Fibroblast of the aortic adventitia (primary cell): Measurements from ENCODE around the gene FARP2. TPM values are rescaled to one million over a fixed set of nuclear protein-coding genes. Genes with fewer than 3 reads are reported as not detected.
"Not testable (repeated sequence)": the region's sequence is repeated elsewhere in the genome, so short reads cannot be mapped to it uniquely, and the experiment has no call there.

Experiments used
- DNase-seq: peaks from one replicate; pipeline ENCODE4 v3.0.0-alpha.2; 2010; ENCODE audit warnings: low read depth
- H3K4me3 ChIP-seq: 2 replicates; pipeline ENCODE4 v1.5.1; 2011; ENCODE audit warnings: low read depth, mild to moderate bottlenecking, control low read depth, low read length, moderate library complexity
- CTCF ChIP-seq: IDR thresholded peaks from 2 replicates; pipeline ENCODE4 v1.5.1; 2011; ENCODE audit warnings: mild to moderate bottlenecking, low read length, control low read depth, inconsistent platforms; ENCODE audit not compliant: insufficient read depth
- total RNA-seq: library from RNA; depleted of rRNA; stranded (reverse); fragments of >200 nt; gene quantifications from 2 replicates; pipeline ENCODE4 v1.2.3, GENCODE V29; 2012; ENCODE audit warnings: low replicate concordance

The FARP2 gene
- total RNA-seq, 1 donor: 41.0 TPM

DNA sequence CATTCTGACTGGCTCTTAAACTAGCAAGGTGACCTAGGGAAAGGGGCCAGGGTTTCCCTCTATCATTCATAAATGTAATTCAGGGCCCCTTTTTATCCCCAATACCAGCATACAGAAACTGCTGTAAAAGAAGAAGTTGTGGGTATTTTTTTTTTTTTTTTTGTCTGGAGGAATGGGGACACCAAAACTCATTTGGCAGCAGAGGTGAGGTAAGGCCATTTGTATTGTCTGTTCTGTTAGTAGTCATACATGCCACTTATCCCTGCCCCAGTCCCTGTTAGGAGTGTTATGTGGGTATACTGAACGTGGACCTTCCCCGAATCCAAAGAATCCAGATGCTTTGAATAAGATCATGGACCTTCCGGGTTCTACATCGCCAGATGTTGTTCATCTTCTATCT is 38.7 kb upstream of the FARP2 start:
- no peak for TF ChIP-seq CTCF
- DNase-seq: no peak
- peak overlapping the region; percentile 91 for H3K4me3 ChIP-seq

DNA sequence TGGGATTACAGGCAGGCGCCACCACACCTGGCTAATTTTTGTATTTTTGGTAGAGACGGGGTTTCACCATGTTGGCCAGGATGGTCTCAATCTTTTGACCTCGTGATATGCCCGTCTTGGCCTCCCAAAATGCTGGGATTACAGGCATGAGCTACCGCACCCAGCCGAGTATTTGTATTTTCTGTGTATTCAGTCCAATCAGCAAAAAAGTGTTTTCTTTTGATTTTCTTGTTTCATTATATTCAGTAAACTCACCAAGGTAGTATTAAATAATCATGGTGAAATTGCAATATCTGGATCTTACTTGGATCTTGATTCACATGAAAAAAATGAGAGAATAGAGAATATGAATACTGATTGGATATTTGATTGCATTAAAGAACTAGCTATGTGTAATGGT is 37.3 kb upstream of the FARP2 start:
- not testable (repeated sequence) for DNase-seq
- peak overlapping the region; percentile 33 for H3K4me3 ChIP-seq

DNA sequence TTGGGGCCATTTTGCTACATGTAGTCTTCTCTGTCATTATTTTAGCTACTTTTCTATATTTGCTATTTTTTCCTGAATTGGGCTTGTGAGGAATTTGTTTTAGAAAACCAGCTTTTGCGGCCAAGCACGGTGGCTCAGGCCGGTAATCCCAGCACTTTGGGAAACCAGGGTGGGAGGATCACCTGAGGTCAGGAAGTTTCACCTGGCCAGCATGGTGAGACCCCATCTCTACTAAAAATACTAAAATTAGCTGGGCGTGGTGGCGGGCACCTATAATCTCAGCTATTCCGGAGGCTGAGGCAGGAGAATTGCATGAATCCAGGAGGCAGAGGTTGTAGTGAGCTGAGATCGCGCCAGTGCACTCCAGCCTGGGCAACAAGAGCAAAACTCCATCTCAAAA is 35.7 kb upstream of the FARP2 start:
- no peak for DNase-seq
- H3K4me3 ChIP-seq: no peak overlapping the region
- TF ChIP-seq CTCF: no peak

DNA sequence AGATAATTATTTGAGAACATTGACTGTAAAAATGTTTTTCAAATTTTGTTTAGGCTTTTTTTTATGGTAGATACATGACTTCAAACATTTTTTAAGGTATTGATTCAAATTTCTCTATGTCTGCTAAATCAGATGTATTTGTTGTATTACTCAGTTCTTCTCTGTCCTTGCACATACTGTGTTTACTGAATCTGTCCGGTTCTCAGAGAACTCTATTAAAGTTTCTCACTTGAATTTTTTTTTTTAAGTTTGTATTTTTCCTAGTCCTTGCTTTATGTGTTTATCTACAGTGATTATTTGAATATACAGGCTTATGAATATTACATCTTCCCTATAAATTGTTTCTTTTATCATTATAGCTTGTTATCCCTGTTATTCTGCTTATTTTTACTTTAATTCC is 35.1 kb upstream of the FARP2 start:
- DNase-seq: no peak
- no peak overlapping the region for H3K4me3 ChIP-seq
- no peak for TF ChIP-seq CTCF

- TF ChIP-seq CTCF: no peak
- DNase-seq: no peak
- no peak overlapping the region for H3K4me3 ChIP-seq
Observed at GRCh38 chr2:241321886-241322285, 34.2 kb upstream of the FARP2 start.

- no peak overlapping the region for H3K4me3 ChIP-seq
- DNase-seq: no peak
- TF ChIP-seq CTCF: no peak
Observed at GRCh38 chr2:241323778-241324177, 32.3 kb upstream of the FARP2 start.

DNA sequence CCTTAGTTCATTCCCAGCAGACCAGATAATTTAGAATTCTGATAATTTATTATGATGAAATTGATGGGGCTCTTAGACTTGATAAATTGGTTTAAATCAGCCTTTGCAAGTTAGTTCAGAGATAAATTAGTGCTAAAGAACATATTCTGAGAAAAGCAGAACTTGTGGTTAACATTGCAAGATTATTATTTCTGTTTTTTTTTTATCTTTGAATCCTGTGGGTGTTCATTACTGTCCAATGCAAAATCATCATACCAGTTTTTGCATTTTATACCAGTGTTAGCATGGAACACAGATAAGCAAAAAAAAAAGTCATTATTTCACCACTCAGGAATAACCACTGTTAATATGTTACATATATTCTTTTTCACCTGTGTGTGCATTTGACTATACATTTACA is 31.3 kb upstream of the FARP2 start:
- H3K4me3 ChIP-seq: no peak overlapping the region
- no peak for TF ChIP-seq CTCF

More for the DNA sequence above, 31.3 kb upstream of the FARP2 start:
- DNase-seq: no peak
